ENCODE results near the gene NOSTRIN.

DNA sequence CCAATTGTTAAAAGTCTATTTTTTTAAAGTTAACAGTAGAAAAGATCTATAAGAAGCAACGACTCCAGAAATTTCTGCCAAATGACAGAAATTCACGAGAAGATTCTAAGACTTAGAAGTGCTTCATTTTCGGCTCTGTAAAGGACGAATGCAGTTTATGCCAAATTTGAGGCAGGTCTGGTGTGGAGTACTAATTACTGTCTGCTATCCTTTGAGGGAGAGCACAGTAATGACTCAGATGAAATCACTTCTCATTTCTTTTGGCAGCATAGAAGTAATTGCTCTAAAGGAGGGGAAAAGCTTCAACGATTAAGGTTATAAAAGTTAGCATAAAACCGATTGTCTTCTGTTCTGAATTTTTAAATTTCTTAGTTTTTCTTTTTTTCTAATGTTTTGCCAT is 110.0 kb downstream of the NOSTRIN start:
- TF ChIP-seq, protein P1, sequence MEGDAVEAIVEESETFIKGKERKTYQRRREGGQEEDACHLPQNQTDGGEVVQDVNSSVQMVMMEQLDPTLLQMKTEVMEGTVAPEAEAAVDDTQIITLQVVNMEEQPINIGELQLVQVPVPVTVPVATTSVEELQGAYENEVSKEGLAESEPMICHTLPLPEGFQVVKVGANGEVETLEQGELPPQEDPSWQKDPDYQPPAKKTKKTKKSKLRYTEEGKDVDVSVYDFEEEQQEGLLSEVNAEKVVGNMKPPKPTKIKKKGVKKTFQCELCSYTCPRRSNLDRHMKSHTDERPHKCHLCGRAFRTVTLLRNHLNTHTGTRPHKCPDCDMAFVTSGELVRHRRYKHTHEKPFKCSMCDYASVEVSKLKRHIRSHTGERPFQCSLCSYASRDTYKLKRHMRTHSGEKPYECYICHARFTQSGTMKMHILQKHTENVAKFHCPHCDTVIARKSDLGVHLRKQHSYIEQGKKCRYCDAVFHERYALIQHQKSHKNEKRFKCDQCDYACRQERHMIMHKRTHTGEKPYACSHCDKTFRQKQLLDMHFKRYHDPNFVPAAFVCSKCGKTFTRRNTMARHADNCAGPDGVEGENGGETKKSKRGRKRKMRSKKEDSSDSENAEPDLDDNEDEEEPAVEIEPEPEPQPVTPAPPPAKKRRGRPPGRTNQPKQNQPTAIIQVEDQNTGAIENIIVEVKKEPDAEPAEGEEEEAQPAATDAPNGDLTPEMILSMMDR (IDR thresholded peaks at IDR 0.05; ENCODE audit: insufficient read depth, low read length, poor library complexity, severe bottlenecking): no peak
- no peak for TF ChIP-seq EZH2phosphoT487 (conservative IDR thresholded peaks at IDR 0.05; ENCODE audit: low read length)

Measured in SU-DHL-6 (cell line).